ENCODE measurements around the gene STX16.

Gene STX16

DNA sequence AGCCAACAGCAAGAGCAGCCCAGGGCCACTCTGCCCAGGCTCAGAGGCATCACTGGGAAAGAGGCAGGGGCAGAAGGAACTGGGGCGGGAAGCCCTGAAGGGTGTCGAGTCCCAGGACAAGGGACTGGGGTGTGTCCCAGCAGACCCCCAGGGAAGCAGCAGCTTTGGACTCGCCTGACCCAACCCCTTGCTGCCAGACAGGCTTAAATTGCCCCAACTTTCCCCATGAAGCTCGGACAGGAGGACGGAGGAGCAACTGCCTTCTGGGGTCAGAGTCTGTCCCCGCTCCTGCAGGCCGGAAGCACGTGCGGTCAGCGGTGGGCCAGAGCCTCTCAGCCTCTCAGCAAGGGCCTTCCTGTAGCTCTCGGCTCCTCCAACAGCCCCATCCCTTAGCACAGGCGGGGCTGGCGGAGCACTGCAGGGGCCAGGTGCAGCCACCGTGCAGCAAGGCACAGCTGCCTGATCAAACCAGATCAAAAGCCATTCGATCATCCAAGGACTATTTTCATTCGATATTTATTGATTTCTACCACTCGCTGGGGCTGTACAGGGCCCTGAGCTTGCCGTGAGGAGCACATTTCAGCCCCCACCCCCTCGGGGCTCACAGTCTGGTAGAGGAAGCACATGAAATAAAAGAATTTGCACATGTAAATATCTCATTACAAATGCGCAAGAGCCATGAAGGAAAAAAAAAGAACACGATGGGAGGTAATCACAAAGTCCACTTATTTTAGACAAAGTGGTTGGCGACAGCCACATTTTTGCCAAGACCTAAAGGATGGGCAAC is 31.8 kb upstream of the STX16 start:
- TF ChIP-seq, protein P1, sequence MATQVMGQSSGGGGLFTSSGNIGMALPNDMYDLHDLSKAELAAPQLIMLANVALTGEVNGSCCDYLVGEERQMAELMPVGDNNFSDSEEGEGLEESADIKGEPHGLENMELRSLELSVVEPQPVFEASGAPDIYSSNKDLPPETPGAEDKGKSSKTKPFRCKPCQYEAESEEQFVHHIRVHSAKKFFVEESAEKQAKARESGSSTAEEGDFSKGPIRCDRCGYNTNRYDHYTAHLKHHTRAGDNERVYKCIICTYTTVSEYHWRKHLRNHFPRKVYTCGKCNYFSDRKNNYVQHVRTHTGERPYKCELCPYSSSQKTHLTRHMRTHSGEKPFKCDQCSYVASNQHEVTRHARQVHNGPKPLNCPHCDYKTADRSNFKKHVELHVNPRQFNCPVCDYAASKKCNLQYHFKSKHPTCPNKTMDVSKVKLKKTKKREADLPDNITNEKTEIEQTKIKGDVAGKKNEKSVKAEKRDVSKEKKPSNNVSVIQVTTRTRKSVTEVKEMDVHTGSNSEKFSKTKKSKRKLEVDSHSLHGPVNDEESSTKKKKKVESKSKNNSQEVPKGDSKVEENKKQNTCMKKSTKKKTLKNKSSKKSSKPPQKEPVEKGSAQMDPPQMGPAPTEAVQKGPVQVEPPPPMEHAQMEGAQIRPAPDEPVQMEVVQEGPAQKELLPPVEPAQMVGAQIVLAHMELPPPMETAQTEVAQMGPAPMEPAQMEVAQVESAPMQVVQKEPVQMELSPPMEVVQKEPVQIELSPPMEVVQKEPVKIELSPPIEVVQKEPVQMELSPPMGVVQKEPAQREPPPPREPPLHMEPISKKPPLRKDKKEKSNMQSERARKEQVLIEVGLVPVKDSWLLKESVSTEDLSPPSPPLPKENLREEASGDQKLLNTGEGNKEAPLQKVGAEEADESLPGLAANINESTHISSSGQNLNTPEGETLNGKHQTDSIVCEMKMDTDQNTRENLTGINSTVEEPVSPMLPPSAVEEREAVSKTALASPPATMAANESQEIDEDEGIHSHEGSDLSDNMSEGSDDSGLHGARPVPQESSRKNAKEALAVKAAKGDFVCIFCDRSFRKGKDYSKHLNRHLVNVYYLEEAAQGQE (IDR thresholded peaks at IDR 0.05; ENCODE audit: insufficient read depth in 1 of 2, low read depth in 2 of 2, low read length in 2 of 2): no peak
- no peak for TF ChIP-seq TAF1 (IDR thresholded peaks at IDR 0.05; ENCODE audit: borderline replicate concordance, insufficient read depth, low read length)
- TF ChIP-seq SIN3A (IDR thresholded peaks at IDR 0.05; ENCODE audit: borderline replicate concordance, insufficient read depth, low read length): no peak
- no peak for TF ChIP-seq FOXP2 (optimal IDR thresholded peaks at IDR 0.05; ENCODE audit: borderline replicate concordance, extremely low read depth, extremely low read length, insufficient read depth)
- TF ChIP-seq POLR2AphosphoS5 (IDR thresholded peaks at IDR 0.05; ENCODE audit: low read depth, low read length): no peak

DNA sequence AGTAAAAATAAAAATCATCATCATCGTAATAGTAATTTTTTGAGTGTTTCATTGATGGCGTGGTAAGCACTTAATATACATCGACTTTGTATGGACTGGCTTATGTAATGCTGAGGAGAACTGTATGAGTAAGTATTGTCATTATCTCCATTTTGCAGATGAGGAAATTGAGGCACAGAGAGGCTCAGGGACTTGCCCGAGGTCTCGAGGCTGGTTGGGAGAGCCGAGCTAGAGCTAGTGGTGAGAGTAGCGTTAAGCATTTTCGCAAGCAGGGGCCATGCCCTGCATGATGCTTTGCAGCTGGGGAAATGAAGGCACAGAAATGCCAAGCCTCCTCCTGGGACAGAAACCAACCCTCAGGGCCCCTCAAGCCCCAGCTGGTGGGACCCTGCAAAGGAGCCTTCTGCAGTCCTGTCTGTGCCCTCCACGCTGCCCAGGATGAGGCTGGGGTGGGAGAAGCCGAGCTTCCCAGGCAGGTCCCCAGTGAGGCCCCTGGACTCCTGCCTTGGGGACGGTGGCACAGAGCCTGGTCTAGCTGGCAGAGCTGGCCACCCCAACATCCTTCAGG is 31.1 kb upstream of the STX16 start:
- no peak for TF ChIP-seq FOXP2 (optimal IDR thresholded peaks at IDR 0.05; ENCODE audit: borderline replicate concordance, extremely low read depth, extremely low read length, insufficient read depth)
- peak; percentile 60; the same call in 1 of the 2 replicates for TF ChIP-seq POLR2AphosphoS5 (IDR thresholded peaks at IDR 0.05; ENCODE audit: low read depth, low read length)

DNA sequence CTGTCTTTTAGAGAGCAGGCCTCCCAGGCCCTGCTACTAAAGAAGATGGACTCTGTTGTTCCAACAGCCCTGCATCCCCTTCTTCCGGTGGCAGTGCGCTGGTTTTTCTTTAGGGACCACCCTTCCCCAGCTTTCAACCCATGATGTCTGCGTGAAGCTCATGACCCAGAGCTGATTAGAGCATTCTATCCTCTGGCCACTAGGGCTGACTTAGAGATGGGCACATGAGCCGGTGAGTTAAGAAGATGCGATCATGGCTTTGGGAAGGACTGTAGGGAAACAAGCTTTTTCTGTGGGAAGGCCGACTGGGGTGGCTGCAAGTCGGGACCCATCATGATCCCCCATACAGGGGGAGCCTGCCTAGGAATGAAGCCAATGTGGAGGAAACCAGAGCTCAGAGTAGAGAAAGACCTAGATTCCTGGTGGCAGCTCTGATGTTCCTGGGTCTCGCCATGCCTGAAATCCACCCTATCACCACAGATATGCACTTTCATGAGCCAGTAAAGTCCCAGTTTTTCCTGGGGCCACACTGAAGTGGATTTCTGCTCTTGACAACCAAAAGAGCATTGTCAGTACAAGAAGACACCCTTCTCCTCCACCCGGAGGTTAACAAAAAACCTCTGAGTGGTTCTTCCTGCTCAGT is 29.1 kb upstream of the STX16 start:
- TF ChIP-seq POLR2AphosphoS5 (IDR thresholded peaks at IDR 0.05; ENCODE audit: low read depth, low read length) (no peak), SIN3A (IDR thresholded peaks at IDR 0.05; ENCODE audit: borderline replicate concordance, insufficient read depth, low read length) (no peak), FOXP2 (optimal IDR thresholded peaks at IDR 0.05; ENCODE audit: borderline replicate concordance, extremely low read depth, extremely low read length, insufficient read depth) (no peak), TAF1 (IDR thresholded peaks at IDR 0.05; ENCODE audit: borderline replicate concordance, insufficient read depth, low read length) (no peak)
- TF ChIP-seq, protein P1 (IDR thresholded peaks at IDR 0.05; ENCODE audit: insufficient read depth in 1 of 2, low read depth in 2 of 2, low read length in 2 of 2): no peak

DNA sequence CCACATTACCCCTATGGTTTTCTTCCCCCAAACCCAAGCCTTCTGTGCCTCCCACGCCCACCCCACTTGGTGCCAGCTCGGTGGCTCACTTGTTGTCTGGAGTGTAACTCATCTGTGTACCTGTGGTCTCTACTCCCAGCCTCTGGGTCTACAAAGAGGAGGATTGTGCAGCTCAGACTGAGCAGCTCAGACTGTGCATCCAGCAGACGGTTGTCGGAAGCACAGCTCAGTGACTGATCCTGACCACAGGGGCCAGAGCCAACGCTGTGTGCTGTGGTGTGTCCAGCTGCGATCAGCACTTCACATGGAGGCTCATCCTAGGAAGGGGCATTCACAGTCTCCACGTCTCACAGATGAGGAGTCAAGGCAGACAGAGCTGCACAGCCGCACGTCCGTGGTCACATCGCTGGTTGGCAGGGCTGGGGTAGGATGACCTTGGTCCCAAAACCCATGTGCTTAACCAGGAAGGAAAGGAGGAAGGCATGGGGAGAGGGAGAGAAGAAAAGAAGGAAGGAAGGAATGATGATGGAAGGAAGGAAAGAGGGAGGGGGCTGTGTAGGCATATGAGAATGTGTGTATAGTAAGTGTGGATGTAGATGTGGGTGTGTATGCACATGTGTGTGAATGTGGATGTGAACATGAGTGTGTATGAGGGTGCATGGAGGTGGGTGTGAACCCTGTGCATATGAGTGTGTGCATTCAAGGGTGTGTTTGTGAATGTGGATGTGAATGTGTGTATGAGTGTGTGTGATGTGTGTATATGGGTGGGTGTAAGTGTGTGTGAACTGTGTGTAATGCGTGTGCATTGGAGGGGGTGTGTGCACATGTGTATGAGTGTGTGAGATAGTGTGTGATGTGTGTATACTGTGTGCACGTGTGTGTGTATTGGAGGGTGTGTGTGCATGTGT is 28.2 kb upstream of the STX16 start:
- TF ChIP-seq, protein P1 (IDR thresholded peaks at IDR 0.05; ENCODE audit: insufficient read depth in 1 of 2, low read depth in 2 of 2, low read length in 2 of 2): no peak
- TF ChIP-seq TAF1 (IDR thresholded peaks at IDR 0.05; ENCODE audit: borderline replicate concordance, insufficient read depth, low read length) (0 out of 2 replicates have a peak, but pooled peaks have one; percentile 21), SIN3A (IDR thresholded peaks at IDR 0.05; ENCODE audit: borderline replicate concordance, insufficient read depth, low read length) (no peak), FOXP2 (optimal IDR thresholded peaks at IDR 0.05; ENCODE audit: borderline replicate concordance, extremely low read depth, extremely low read length, insufficient read depth) (peak; percentile 53), POLR2AphosphoS5 (IDR thresholded peaks at IDR 0.05; ENCODE audit: low read depth, low read length) (no peak)

All from PFSK-1 (cell line).